NCI-H1417 treated with DMSO at 0.1 percent for 48 hours (cell line): ENCODE measurements around the gene PROSER3.
"Not testable (repeated sequence)": the region's sequence is repeated elsewhere in the genome, so short reads cannot be mapped to it uniquely, and the experiment has no call there.

Source experiments
- DNase-seq: peaks from one replicate; lab custom pipeline; 2025; lab: John Stamatoyannopoulos, UW

Gene PROSER3

DNA sequence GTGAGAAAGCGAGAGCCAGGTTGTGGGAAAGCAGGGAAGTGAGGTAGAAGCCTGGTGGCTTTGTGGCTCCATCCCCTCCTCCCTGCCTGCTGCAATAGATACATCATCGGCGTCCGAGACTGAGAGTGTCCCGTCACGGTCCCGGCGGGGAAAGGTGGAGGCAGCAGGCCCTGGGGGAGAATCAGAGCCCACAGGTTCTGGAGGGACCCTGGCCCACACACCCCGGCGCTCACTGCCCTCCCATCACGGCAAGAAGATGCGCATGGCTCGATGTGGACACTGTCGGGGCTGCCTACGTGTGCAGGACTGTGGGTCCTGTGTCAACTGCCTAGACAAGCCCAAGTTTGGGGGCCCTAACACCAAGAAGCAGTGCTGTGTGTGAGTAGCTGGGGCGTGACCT is 35.1 kb upstream of the PROSER3 start:
- DNase-seq: no peak

DNA sequence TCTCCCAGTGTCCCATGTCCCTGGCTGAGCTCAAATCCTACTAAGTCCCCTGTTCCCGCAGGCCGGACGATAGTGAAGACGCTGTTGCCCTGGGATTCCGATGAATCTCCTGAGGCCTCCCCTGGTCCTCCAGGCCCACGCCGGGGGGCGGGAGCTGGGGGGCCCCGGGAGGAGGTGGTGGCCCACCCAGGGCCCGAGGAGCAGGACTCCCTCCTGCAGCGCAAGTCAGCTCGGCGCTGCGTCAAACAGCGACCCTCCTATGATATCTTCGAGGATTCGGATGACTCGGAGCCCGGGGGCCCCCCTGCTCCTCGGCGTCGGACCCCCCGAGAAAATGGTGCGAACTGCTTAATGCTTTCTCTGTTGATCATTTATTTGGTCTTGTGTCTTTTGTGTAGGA is 34.3 kb upstream of the PROSER3 start:
- no peak for DNase-seq

DNA sequence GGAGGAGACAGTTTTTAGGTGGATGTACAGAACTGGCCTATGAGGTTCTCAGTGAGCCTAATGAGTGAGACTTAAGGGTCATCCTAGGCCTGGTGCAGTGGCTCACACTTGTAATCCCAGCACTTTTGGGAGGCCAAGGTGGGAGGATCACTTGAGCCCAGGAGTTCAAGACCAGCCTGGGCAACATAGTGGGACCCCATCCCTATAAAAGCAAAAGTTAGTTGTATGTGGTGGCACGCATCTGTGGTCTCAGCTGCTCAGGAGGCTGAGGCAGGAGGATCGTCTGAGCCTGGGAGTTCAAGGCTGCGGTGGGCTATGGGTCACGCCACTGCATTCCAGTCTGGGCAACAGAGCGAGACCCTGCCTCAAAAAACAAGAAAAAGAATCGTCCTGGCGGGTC is 33.8 kb upstream of the PROSER3 start:
- DNase-seq: not testable (repeated sequence)

DNA sequence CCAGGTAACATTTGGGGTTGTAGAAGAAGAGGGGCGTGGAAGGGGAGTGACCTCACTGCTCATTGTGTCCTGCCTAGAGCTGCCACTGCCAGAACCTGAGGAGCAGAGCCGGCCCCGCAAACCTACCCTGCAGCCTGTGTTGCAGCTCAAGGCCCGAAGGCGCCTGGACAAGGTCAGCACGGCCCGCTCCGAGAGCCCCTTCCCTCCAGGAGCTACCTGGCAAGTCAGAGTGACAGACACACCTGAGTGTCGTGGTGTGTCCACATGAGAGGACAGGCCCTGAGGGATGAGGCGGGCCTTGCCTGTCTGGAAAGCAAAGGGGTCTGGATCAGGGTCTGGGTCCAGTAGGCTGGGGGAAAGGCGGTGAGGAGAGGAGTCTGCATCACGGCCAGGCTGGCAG is 33.4 kb upstream of the PROSER3 start:
- no peak for DNase-seq

DNA sequence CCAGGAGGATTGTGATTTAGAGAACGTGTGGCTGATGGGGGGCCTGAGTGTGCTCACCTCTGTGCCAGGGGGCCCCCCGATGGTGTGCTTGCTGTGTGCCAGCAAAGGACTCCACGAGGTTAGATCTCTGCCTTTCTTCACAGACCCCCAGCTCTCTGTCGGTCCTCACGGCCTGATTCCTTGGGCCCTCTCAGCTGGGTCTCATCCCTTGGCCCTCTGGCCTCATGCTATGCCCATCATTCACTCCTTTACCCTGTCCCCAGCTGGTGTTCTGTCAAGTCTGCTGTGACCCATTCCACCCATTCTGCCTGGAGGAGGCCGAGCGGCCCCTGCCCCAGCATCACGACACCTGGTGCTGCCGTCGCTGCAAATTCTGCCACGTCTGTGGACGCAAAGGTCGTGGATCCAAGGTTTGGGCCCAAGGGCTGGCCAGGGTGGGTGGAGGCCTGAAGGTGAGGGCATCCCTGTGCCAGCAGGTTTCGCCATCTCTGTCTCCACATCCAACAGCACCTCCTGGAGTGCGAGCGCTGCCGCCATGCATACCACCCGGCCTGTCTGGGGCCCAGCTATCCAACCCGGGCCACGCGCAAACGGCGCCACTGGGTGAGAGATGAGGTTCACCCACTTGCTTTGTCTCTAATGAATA is 32.6 kb upstream of the PROSER3 start:
- no peak for DNase-seq

DNA sequence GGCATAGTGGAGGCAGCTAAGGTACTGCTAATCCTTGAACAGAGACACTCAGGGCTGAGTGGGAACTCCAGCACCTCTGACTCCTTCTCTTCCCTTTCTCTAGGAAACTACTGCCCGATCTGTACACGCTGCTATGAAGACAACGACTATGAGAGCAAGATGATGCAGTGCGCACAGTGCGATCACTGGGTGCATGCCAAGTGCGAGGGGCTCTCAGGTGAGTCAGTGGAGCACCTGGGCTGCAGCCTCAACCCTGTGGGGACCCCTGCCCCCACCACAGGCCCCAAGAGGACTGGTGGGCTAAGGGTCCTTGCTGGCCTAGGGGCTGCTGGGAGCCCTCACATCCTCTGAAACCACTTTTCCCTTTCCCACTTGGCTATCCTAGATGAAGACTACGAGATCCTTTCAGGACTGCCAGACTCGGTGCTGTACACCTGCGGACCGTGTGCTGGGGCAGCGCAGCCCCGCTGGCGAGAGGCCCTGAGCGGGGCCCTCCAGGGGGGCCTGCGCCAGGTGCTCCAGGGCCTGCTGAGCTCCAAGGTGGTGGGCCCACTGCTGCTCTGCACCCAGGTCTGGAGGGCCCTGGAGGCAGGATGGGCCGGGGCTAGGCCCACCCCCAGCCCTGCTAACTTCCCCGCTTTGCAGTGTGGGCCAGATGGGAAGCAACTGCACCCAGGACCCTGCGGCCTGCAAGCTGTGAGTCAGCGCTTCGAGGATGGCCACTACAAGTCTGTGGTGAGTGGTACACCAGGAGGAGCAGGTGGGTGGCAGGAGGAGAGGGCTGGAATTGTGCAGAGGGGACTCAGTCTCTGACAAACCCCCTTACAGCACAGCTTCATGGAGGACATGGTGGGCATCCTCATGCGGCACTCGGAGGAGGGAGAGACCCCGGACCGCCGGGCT is 30.7 kb upstream of the PROSER3 start:
- no peak for DNase-seq

DNA sequence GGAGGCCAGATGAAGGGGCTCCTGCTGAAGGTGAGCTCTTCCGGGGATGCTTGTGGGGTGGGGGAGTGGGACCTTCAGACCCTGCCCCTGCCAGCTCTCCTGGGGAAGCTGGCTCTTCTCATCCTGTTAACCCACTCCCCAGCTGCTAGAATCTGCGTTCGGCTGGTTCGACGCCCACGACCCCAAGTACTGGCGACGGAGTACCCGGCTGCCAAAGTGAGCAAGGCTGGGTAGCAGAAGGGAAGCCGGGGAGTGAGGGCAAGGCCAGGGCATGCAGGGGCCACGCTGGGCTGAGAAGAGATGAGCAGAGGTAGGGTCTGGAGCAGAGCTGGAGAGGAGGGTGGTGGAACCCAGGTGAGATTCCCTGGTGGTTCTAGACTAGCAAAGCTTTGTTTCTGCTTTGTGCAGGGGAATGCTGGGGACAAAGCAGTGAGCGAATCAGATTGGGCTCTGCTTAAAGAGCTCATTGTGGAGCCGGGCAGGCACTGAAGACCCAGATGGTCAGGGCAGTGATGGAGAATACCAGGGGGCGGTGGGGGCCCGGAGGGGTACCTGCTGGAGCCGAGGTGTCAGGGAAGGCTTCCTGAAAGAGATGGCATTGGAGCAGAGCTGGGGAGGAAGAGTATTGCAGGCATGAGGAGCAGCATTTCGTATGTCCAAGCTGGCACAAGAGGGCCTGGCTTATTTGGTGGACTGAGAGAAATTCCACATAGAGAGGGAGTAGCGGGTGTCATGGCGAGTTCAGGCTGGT is 29.8 kb upstream of the PROSER3 start:
- no peak for DNase-seq

DNA sequence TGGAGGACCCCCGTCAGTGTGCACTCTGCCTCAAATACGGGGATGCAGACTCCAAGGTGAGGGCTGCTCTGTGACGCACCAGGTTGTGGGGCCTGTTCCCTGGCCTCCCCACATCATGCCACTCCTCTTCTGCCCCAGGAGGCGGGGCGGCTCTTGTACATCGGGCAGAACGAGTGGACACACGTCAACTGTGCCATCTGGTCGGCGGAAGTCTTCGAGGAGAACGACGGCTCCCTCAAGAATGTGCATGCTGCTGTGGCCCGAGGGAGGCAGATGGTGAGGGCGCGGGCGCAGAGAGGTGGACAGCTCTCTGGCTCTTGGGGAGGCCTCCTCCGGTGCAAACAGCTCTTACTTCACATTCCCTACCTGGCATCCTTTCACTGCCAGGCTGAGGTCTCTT is 29.0 kb upstream of the PROSER3 start:
- DNase-seq: no peak

DNA sequence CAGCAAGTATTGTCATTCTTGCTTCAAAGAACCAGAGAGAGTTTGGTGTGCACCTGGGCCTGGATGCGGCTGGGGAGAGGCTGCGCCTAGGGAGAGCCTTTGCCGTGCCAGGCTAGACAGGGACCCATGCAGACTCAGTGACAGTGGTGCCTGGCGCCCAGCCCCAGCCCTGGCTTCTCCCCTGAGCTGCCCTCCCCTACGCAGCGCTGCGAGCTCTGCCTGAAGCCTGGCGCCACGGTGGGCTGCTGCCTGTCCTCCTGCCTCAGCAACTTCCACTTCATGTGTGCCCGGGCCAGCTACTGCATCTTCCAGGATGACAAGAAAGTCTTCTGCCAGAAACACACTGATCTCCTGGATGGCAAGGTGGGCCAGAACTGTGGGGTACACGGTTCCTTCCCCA is 28.2 kb upstream of the PROSER3 start:
- DNase-seq: no peak

DNA sequence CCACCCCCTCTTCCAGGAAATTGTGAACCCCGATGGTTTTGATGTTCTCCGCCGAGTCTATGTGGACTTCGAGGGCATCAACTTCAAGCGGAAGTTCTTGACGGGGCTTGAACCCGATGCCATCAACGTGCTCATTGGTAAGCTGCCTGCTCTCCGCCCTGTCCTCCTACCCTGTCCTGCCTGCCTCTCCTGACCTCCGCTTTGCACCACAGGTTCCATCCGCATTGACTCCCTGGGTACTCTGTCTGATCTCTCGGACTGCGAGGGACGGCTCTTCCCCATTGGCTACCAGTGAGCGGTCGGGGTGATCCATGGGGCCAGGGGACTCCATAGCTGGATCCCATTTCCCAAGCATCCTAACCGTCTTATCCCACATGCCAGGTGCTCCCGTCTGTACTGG is 27.6 kb upstream of the PROSER3 start:
- no peak for DNase-seq

DNA sequence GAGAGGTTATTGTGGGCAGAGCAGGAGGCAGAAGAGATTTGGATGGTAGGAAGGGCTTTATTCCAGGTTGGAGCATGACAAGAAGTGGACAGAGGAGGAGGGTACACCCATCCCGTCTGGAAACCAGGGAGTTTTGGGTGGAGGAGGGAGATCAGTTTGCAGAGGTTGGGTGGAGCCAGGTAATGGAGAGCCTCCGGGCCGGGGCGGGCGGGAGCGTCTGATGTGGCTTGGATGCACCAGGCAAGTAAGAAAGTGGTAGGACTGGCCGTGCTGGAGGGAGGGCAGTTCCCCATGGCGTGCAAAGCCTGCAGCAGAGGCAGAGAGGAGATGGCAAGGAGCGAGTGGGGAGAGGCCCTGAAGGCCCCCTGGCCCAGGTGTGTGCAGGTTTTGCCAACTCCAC is 26.6 kb upstream of the PROSER3 start:
- no peak for DNase-seq

DNA sequence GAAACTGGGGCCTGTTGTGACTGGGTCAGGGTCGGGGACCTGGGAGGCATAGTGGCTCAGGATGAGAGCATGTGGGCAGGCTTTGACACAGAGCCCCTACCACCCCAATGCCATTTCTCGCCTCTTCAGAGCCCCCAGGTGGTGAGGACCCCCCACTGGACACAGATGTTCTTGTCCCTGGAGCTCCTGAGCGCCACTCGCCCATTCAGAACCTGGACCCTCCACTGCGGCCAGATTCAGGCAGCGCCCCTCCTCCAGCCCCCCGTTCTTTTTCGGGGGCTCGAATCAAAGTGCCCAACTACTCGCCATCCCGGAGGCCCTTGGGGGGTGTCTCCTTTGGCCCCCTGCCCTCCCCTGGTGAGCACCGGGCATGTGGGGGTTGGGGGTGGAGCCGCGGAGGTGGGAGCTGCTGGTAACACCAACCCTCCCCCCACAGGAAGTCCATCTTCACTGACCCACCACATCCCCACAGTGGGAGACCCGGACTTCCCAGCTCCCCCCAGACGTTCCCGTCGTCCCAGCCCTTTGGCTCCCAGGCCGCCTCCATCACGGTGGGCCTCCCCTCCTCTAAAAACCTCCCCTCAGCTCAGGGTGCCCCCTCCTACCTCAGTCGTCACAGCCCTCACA is 26.1 kb upstream of the PROSER3 start:
- no peak for DNase-seq

DNA sequence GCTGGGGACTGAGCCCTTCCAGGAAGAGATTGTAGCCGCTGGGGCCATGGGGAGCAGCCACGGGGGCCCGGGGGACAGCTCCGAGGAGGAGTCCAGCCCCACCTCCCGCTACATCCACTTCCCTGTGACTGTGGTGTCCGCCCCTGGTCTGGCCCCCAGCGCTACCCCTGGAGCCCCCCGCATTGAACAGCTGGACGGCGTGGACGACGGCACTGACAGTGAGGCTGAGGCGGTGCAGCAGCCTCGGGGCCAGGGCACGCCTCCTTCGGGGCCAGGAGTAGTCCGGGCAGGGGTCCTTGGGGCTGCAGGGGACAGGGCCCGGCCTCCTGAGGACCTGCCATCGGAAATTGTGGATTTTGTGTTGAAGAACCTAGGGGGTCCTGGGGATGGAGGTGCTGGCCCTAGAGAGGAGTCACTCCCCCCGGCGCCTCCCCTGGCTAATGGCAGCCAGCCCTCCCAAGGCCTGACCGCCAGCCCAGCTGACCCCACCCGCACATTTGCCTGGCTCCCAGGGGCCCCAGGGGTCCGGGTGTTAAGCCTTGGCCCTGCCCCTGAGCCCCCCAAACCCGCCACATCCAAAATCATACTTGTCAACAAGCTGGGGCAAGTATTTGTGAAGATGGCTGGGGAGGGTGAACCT is 25.3 kb upstream of the PROSER3 start:
- no peak for DNase-seq

DNA sequence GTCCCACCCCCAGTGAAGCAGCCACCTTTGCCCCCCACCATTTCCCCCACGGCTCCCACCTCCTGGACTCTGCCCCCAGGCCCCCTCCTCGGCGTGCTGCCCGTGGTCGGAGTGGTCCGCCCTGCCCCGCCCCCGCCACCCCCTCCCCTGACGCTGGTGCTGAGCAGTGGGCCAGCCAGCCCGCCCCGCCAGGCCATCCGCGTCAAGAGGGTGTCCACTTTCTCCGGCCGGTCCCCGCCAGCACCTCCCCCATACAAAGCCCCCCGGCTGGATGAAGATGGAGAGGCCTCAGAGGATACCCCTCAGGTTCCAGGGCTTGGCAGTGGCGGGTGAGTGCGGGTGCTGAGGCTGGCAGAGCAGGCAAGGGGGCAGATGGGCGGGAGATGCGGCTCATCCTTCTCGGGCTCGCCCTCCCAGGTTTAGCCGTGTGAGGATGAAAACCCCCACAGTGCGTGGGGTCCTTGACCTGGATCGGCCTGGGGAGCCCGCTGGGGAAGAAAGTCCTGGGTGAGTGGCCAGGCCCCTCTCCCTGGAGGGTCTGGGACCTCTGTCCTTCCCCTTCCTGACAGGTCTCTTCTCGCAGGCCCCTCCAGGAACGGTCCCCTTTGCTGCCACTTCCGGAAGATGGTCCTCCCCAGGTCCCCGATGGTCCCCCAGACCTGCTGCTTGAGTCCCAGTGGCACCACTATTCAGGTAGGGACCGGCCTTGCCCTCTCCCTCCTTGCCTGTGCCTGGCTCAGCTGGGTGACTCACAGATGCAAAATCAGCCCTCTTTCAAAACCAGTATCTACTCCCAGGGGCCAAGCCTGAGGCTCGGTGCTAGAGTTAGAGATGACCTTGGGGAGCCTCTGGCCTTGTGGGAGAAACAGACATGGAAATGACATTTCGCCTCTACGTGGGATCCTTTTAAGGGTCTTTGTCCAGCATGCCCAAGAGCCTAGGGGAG is 24.5 kb upstream of the PROSER3 start:
- no peak for DNase-seq

DNA sequence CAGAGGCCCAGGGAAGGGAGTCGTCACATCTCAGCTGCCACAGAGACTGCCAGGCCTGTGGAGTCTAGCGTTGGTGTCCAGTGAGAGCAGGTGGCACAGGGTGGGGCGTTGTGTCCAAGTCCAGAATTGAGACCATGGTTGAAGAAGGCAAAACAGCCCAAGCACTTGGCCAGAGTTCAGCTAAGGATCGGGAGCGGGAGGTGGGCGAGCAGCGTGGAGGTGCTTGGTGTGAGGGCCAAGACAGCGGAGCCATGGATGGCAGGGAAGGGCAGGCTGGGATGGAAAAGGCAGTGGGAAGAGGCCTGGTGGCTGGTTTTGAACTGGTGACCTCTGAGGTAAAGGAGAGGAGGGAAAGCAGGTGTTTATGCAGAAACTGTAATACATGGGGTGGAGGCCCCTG is 23.7 kb upstream of the PROSER3 start:
- no peak for DNase-seq

DNA sequence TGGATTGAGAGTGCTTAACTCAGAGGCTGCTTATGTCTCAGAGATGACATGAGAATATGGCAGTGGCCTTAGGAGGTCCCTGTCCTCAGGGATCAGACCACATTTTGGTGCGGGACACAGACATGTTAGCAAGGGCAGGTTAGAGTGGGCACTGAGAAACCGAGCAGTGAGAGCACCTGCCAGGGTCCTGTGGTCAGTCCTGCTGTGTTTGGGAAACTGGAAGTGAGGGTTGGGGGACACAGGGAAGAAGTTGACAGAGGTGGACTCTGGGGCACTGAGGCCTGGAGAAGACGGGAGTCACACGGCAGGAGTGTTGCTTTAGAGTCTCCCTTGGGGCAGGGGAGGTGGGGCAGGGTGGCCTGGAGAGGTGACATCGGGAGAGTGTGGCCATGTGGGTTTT is 23.1 kb upstream of the PROSER3 start:
- no peak for DNase-seq

DNA sequence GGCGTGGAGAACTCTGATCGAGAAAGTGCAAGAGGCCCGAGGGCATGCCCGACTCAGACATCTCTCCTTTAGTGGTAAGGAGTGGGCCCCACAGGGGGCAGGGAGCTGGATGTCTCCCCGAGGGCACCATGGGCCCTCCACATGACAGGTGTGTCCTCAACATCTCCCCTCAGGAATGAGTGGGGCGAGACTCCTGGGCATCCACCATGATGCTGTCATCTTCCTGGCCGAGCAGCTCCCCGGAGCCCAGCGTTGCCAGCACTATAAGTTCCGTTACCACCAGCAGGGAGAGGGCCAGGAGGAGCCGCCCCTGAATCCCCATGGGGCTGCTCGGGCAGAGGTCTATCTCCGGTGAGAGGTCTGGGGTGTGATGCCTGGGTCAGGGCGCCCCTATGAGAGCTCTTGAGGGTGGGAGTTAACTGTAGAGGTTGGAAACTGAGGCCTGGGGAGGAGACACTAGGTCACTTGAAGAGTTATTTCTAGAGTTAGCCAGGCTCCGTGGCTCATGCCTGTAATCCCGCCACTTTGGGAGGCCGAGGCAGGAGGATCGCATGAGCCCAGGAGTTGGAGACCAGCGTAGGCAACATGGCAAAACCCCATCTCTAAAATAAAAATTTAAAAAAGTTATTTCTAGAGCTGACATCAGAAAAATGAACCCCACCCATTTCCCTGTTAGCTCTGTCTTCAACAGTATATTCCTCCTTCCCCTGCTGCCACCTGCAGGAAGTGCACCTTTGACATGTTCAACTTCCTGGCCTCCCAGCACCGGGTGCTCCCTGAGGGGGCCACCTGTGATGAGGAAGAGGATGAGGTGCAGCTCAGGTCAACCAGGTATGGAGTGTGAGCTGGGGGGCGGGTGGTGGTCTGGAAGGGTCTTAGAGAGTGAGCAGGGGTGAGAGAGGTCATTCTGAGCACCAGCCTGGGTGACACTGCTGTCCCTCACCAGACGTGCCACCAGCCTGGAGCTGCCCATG is 20.8 kb upstream of the PROSER3 start:
- DNase-seq: no peak

DNA sequence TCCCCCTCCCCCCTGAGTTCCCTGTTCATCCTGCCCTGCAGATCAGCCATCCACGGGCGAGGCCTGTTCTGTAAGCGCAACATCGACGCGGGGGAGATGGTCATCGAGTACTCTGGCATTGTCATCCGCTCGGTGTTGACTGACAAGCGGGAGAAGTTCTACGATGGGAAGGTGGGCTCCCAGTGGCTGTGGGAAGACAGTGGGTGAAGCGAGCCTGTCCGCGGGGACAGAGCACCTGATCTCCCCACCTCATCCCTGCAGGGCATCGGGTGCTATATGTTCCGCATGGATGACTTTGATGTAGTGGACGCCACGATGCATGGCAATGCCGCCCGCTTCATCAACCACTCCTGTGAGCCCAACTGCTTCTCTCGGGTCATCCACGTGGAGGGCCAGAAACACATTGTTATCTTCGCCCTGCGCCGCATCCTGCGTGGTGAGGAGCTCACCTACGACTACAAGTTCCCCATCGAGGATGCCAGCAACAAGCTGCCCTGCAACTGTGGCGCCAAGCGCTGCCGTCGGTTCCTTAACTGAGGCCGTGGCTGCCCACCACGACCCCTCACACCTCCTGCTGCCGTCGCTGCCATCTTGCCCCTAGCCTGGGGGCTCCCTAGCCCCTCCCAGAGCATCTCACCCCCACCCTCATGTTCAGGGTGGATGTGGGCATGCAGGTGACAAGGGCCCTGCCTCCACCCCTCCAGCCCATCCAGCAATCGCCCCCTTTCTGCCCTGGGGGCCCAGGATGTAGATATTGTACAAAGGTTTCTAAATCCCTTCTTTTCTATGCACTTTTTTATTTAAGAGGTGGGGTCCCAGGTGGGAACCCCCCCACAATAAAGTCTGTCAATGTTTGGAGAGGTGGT is 19.7 kb upstream of the PROSER3 start:
- no peak for DNase-seq

DNA sequence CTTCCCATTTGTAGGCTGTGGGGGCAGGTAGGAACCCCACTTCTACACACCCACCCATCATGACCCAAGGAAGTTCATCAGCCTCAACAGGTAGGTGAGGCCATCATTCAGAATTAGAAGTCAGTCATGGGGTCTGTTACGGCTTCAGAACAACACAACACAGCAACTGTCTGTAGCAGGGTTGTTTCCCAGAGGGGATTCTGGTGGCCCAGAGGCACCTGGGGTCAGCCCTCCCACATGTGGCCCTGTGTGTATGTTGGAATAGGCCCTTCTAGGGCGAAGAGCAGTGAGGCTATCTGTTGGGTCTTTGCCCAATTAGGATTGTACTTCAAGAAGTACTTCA is 19.1 kb upstream of the PROSER3 start:
- no peak for DNase-seq
